Measurements from ENCODE around the gene ZNF496. TPM values are rescaled to one million over a fixed set of nuclear protein-coding genes. Genes with fewer than 3 reads are reported as not detected.
A peak's percentile ranks its signal among the peaks of the same experiment; 100 is the strongest.

ZNF496 gene
- total and polyA plus RNA-seq, 9 of the 15 experiments (the other 6 are each of a cell fraction or from before 2014, with no cell fraction given): 4.3 to 54.0 (median 31.3) TPM

GRCh38 chr1:247297263-247298123, 34.2 kb downstream of the ZNF496 start (continued):
- TF ChIP-seq CXXC5 (CRISPR knock-in tag; IDR thresholded peaks at IDR 0.05) (0 out of 2 replicates have a peak, but pooled peaks have one; percentile 8), ZNF23 (CRISPR knock-in tag; IDR thresholded peaks at IDR 0.05) (no peak), POLR2AphosphoS5 (IDR thresholded peaks at IDR 0.05; ENCODE audit: control insufficient read depth, insufficient read depth, low read depth, low read length) (peak; percentile 24; the same call in 1 of the 2 replicates), RERE (CRISPR knock-in tag; IDR thresholded peaks at IDR 0.05; ENCODE audit: borderline replicate concordance) (0 out of 2 replicates have a peak, but pooled peaks have one; percentile 53), SIN3A (IDR thresholded peaks at IDR 0.05; ENCODE audit: borderline replicate concordance in 2 of 2, control insufficient read depth in 1 of 2, low read depth in 2 of 2, low read length in 2 of 2) (no peak), C11orf30 (IDR thresholded peaks at IDR 0.05; ENCODE audit: low read depth) (peak; percentile 85), ZNF316 (IDR thresholded peaks at IDR 0.05) (peak; percentile 92), TGIF2 (CRISPR knock-in tag; IDR thresholded peaks at IDR 0.05) (no peak), CCNT2 (IDR thresholded peaks at IDR 0.05; ENCODE audit: borderline replicate concordance, extremely low read depth, insufficient read length, low read depth, low read length) (peak; percentile 14), MECOM (CRISPR knock-in tag; IDR thresholded peaks at IDR 0.05) (no peak)
